SK-N-SH (cell line): ENCODE measurements around the gene TGFB2. TPM values are rescaled to one million over a fixed set of nuclear protein-coding genes. Genes with fewer than 3 reads are reported as not detected.

Experiments used
- CTCF ChIA-PET: fragments of 300-600, 350-600 bp; formaldehyde crosslinking; extraction: SDS; loops from one replicate; lab custom pipeline; 2021; lab: Yijun Ruan, JAX
- POLR2A ChIA-PET: fragments of 350-600 bp; sonication (Branson Sonifier 250); formaldehyde crosslinking; extraction: SDS; loops from one replicate; lab custom pipeline; 2020; ENCODE audit warnings: antibody characterized with exemption, inconsistent platforms; lab: Yijun Ruan, JAX
- DNase-seq: peaks from one replicate; pipeline ENCODE4 v3.0.0; 2012
- H2AFZ ChIP-seq: fragments of 200-600 bp; sonication (generic); 2 replicates; pipeline ENCODE4 v1.8.1; 2016; ENCODE audit warnings: antibody characterized with exemption, mild to moderate bottlenecking, low read depth
- H3F3A ChIP-seq: fragments of 200-600 bp; sonication (generic); replicated peaks from 2 replicates; pipeline ENCODE3; 2016; ENCODE audit warnings: antibody characterized with exemption, mild to moderate bottlenecking; ENCODE audit not compliant: insufficient read depth
- H3K27ac ChIP-seq, 2 experiments: fragments of 200-500 bp in 1 of 2; fragments of 200-600 bp in 1 of 2; sonication (Bioruptor generic) in 1 of 2; sonication (generic), shearing (Covaris generic) in 1 of 2; 2 replicates each; pipeline versions ENCODE4 v1.5.1 to v1.6.1; 2014 to 2016; ENCODE audit warnings: low read depth in 2 of 2, inconsistent platforms in 1 of 2, low read length in 1 of 2, mild to moderate bottlenecking in 1 of 2, mixed read lengths in 1 of 2
- H3K27me3 ChIP-seq: fragments of 200-600 bp; sonication (generic), shearing (Covaris generic); 2 replicates; pipeline ENCODE4 v1.6.1; 2016; ENCODE audit warnings: mixed run types; ENCODE audit not compliant: insufficient read depth
- H3K36me3 ChIP-seq, 2 experiments: fragments of 200-500 bp in 1 of 2; fragments of 200-600 bp in 1 of 2; sonication (Bioruptor generic) in 1 of 2; sonication (generic) in 1 of 2; replicated peaks in 1 of 2; 2 replicates each; pipeline versions ENCODE3 to v1.5.1; 2014 to 2016; ENCODE audit warnings: low read length in 1 of 2, mild to moderate bottlenecking in 1 of 2; ENCODE audit not compliant: insufficient read depth in 2 of 2, control insufficient read depth in 1 of 2
- H3K4me1 ChIP-seq, 2 experiments: fragments of 200-500 bp in 1 of 2; fragments of 200-600 bp in 1 of 2; sonication (Bioruptor generic) in 1 of 2; sonication (generic), shearing (Covaris generic) in 1 of 2; 2 replicates each; pipeline versions ENCODE4 v1.5.1 to v1.6.1; 2014 to 2016; ENCODE audit warnings: low read depth in 1 of 2, low read length in 1 of 2, mixed run types in 1 of 2; ENCODE audit not compliant: insufficient read depth in 2 of 2, control insufficient read depth in 1 of 2
- H3K4me2 ChIP-seq: fragments of 200-600 bp; sonication (generic), shearing (Covaris generic); 2 replicates; pipeline ENCODE4 v1.6.1; 2017; ENCODE audit warnings: mixed run types
- H3K4me3 ChIP-seq, 2 experiments: fragments of 200-500 bp in 1 of 2; fragments of 200-600 bp in 1 of 2; sonication (Bioruptor generic) in 1 of 2; sonication (generic), shearing (Covaris generic) in 1 of 2; 2 replicates each; pipeline versions ENCODE4 v1.5.1 to v1.8.1; 2014 to 2016; ENCODE audit warnings: low read depth in 2 of 2, inconsistent platforms in 1 of 2, low read length in 1 of 2, mild to moderate bottlenecking in 1 of 2, mixed read lengths in 1 of 2, moderate library complexity in 1 of 2
- H3K79me2 ChIP-seq: fragments of 200-600 bp; sonication (generic); 2 replicates; pipeline ENCODE4 v1.8.1; 2017; ENCODE audit warnings: mild to moderate bottlenecking; ENCODE audit not compliant: insufficient read depth
- H3K9ac ChIP-seq: fragments of 200-600 bp; sonication (generic); 2 replicates; pipeline ENCODE4 v1.6.1; 2017; ENCODE audit warnings: mixed run types
- H3K9me2 ChIP-seq: fragments of 200-600 bp; sonication (generic); 2 replicates; pipeline ENCODE4 v1.6.1; 2017; ENCODE audit warnings: mixed run types
- H3K9me3 ChIP-seq: fragments of 200-600 bp; sonication (generic); 2 replicates; pipeline ENCODE4 v1.6.1; 2017; ENCODE audit warnings: mixed run types, mild to moderate bottlenecking, moderate library complexity
- H4K20me1 ChIP-seq: fragments of 200-600 bp; sonication (generic); 2 replicates; pipeline ENCODE4 v1.6.1; 2017; ENCODE audit warnings: mild to moderate bottlenecking, mixed run types; ENCODE audit not compliant: insufficient read depth
- CHD2 ChIP-seq: fragments of 150-350 bp; IDR thresholded peaks from 2 replicates; pipeline ENCODE4 v1.6.1; 2018; ENCODE audit warnings: low read length; ENCODE audit not compliant: partially characterized antibody
- EP300 ChIP-seq, 2 experiments: IDR thresholded peaks; 2 replicates each; pipeline versions ENCODE4 v1.4.0 to v1.6.1; 2012; ENCODE audit warnings: borderline replicate concordance in 1 of 2, low read depth in 1 of 2, low read length in 1 of 2
- FOSL2 ChIP-seq: IDR thresholded peaks from 2 replicates; pipeline ENCODE4 v1.4.0; 2012; ENCODE audit warnings: low read depth, mild to moderate bottlenecking, moderate library complexity, borderline replicate concordance
- GATA2 ChIP-seq: sonication (generic); formaldehyde crosslinking; IDR thresholded peaks from 2 replicates; pipeline ENCODE4 v1.5.0; 2020; ENCODE audit warnings: mild to moderate bottlenecking, missing genetic modification reagents
- NFIC ChIP-seq: IDR thresholded peaks from 2 replicates; pipeline ENCODE4 v1.4.0; 2012; ENCODE audit warnings: borderline replicate concordance
- RAD21 ChIP-seq: IDR thresholded peaks from 2 replicates; pipeline ENCODE4 v1.6.1; 2012; ENCODE audit warnings: mild to moderate bottlenecking, low read length
- RCOR1 ChIP-seq: fragments of 150-350 bp; IDR thresholded peaks from 2 replicates; pipeline ENCODE4 v1.6.1; 2017; ENCODE audit warnings: antibody characterized with exemption, low read length
- RFX5 ChIP-seq: IDR thresholded peaks from 2 replicates; pipeline ENCODE4 v1.6.1; 2012; ENCODE audit warnings: mild to moderate bottlenecking, improper control_type of control experiment, low read length
- SIN3A ChIP-seq: IDR thresholded peaks from 2 replicates; pipeline ENCODE4 v1.6.1; 2012; ENCODE audit warnings: low read depth, mild to moderate bottlenecking, low read length, moderate library complexity, borderline replicate concordance
- SMC3 ChIP-seq: IDR thresholded peaks from 2 replicates; pipeline ENCODE4 v1.6.1; 2012; ENCODE audit warnings: low read depth, low read length, improper control_type of control experiment
- TCF12 ChIP-seq: IDR thresholded peaks from 2 replicates; pipeline ENCODE4 v1.4.0; 2012
- WGBS: methylation state at CpG from one replicate; pipeline ENCODE4 v1.1.6; 2017; ENCODE audit warnings: low lambda C conversion rate; 5-methylcytosine and 5-hydroxymethylcytosine counted together
- polyA plus RNA-seq, 3 experiments: library from polyadenylated mRNA; depleted of rRNA; stranded (reverse); fragments of >200 nt; gene quantifications; 2 replicates each; pipeline ENCODE4 v1.2.3, GENCODE V29; 2012
- TF ChIP-seq, protein P1 (sequence below): fragments of 200-600 bp; sonication (generic); IDR thresholded peaks from 2 replicates; pipeline ENCODE4 v1.6.1; 2017; ENCODE audit warnings: antibody characterized with exemption, mild to moderate bottlenecking, moderate library complexity
- TF ChIP-seq, protein P2 (sequence below): fragments of 150-350 bp; IDR thresholded peaks from 2 replicates; pipeline ENCODE4 v1.6.1; 2016; ENCODE audit warnings: mild to moderate bottlenecking, low read depth, low read length
- TF ChIP-seq, protein P3 (sequence below): IDR thresholded peaks from 2 replicates; pipeline ENCODE4; 2012

TGFB2 gene
- polyA plus RNA-seq, 1 of the 3 experiments (the other 2 are of a cell fraction), result 2.4 TPM

DNA sequence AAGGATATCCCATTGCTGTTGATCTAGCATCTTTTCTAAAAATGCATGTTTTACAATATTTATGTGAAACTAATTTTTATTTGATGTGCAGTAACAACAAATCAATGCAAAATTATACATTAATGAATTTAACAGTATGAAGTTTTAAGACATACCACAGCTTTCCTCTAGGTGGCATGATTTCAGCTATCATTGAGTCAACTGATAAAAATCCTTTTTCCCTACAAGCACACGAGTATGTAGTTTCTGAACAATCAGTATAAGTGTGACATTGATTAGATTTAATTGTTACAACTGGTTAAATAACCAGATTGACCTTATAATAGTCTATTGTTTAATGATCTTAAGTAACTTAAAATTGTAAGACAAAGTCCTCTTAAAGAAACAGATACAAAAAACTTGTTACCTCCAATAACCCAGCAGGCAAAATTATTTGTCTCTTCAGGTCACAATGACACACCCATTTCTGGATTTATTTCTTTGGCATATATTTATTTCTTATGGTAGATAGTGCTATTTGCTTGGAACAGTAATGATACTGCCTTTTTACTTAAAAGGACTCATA is 5.8 kb upstream of the TGFB2 start:
- Histone ChIP-seq H3K27me3 (no peaks in the 10 kb centered on the region), H3K79me2 (no peaks in the 10 kb centered on the region), H3K4me1 (peaks cover 0 to 11% of the 10 kb centered on the region in 2 experiments; a peak in 2 of 4 replicates), H3K27ac (peak overlapping the region in 1 of 2 experiments; percentile 6; a peak in 1 of 4 replicates), H3K9ac (no peak overlapping the region), H4K20me1 (no peaks in the 10 kb centered on the region), H2AFZ (no peak overlapping the region), H3K4me3 (no peak overlapping the region; a peak in 1 of 4 replicates), H3F3A (no peaks in the 10 kb centered on the region), H3K9me2 (no peaks in the 10 kb centered on the region), H3K9me3 (no peaks in the 10 kb centered on the region), H3K4me2 (no peak overlapping the region), H3K36me3 (peaks cover 0 to 13% of the 10 kb centered on the region in 2 experiments)
- 4% methylated on average over 1 of the region's 1 CpG for WGBS
- no peak for DNase-seq
- TF ChIP-seq FOSL2, result no peak
- TF ChIP-seq RAD21, result peak; percentile 80
- peak; percentile 45 for TF ChIP-seq SMC3
- TF ChIP-seq, protein P1, sequence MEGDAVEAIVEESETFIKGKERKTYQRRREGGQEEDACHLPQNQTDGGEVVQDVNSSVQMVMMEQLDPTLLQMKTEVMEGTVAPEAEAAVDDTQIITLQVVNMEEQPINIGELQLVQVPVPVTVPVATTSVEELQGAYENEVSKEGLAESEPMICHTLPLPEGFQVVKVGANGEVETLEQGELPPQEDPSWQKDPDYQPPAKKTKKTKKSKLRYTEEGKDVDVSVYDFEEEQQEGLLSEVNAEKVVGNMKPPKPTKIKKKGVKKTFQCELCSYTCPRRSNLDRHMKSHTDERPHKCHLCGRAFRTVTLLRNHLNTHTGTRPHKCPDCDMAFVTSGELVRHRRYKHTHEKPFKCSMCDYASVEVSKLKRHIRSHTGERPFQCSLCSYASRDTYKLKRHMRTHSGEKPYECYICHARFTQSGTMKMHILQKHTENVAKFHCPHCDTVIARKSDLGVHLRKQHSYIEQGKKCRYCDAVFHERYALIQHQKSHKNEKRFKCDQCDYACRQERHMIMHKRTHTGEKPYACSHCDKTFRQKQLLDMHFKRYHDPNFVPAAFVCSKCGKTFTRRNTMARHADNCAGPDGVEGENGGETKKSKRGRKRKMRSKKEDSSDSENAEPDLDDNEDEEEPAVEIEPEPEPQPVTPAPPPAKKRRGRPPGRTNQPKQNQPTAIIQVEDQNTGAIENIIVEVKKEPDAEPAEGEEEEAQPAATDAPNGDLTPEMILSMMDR, result peak; percentile 83
- TF ChIP-seq GATA2, result peak; percentile 20; the same call in 1 of the 2 replicates
- TF ChIP-seq CHD2, result no peak
- POLR2A ChIA-PET, result no interaction called here
- CTCF ChIA-PET, result interaction anchor here (0.8 to 2.2 kb wide), 13 partner anchors 9 to 1473 kb away, joined by 3 to 16 read pairs (median 4); no protein-coding TSS in a partner anchor

DNA sequence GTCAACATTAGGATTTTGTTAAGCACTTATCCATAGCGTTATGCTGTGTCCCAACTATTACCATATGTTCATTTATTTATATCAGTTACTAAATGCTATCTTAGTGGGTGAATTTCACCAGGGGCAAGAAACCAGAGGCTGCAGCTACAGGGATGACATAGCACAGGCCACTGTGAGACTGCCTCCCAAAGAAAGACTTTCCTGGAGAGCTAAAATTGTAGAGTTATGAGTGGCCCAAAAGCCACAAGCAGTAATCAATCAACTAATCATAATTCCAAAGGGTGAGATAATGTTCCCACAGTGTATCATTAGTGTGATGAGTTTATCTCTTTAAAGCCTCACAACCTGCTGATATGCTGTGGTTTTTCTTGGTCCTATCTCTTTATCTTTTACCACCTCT is 3.8 kb upstream of the TGFB2 start:
- Histone ChIP-seq H3K9me3 (no peaks in the 10 kb centered on the region), H3K27ac (peak overlapping the region in 1 of 2 experiments; percentile 30; a peak in 1 of 4 replicates), H3K27me3 (no peaks in the 10 kb centered on the region), H3F3A (no peaks in the 10 kb centered on the region), H3K79me2 (no peaks in the 10 kb centered on the region), H3K36me3 (peaks cover 0 to 8% of the 10 kb centered on the region in 2 experiments), H2AFZ (no peak overlapping the region), H4K20me1 (no peaks in the 10 kb centered on the region), H3K4me2 (no peak overlapping the region), H3K9me2 (no peaks in the 10 kb centered on the region), H3K4me1 (peaks cover 0 to 13% of the 10 kb centered on the region in 2 experiments; a peak in 2 of 4 replicates), H3K9ac (no peak overlapping the region), H3K4me3 (no peak overlapping the region)
- peak; percentile 23 to 65; a peak in 2 of 4 replicates for TF ChIP-seq EP300 (IDR thresholded peaks at IDR 0.05; ENCODE audit: borderline replicate concordance in 1 of 2, low read depth in 1 of 2, low read length in 1 of 2)
- no peak for TF ChIP-seq NFIC
- TF ChIP-seq, protein P2, sequence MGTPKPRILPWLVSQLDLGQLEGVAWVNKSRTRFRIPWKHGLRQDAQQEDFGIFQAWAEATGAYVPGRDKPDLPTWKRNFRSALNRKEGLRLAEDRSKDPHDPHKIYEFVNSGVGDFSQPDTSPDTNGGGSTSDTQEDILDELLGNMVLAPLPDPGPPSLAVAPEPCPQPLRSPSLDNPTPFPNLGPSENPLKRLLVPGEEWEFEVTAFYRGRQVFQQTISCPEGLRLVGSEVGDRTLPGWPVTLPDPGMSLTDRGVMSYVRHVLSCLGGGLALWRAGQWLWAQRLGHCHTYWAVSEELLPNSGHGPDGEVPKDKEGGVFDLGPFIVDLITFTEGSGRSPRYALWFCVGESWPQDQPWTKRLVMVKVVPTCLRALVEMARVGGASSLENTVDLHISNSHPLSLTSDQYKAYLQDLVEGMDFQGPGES, result no peak
- no peak for TF ChIP-seq CHD2
- TF ChIP-seq RAD21, result peak; percentile 14; the same call in 1 of the 2 replicates
- peak; percentile 71 for TF ChIP-seq GATA2
- TF ChIP-seq SIN3A, result no peak
- TF ChIP-seq, protein P3, sequence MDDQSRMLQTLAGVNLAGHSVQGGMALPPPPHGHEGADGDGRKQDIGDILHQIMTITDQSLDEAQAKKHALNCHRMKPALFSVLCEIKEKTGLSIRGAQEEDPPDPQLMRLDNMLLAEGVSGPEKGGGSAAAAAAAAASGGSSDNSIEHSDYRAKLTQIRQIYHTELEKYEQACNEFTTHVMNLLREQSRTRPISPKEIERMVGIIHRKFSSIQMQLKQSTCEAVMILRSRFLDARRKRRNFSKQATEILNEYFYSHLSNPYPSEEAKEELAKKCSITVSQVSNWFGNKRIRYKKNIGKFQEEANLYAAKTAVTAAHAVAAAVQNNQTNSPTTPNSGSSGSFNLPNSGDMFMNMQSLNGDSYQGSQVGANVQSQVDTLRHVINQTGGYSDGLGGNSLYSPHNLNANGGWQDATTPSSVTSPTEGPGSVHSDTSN, result peak; percentile 31; the same call in 1 of the 2 replicates
- TF ChIP-seq RFX5, result no peak
- TF ChIP-seq RCOR1, result peak; percentile 49; the same call in 1 of the 2 replicates
- TF ChIP-seq TCF12, result peak; percentile 58
- ChIA-PET CTCF (interaction anchor here (1.9 to 4.7 kb wide), 2 partner anchors 11 to 1471 kb away, joined by 7 to 22 read pairs; no protein-coding TSS in a partner anchor), POLR2A (no interaction called here)
- peak; percentile 56 for DNase-seq
- WGBS, result 48% methylated on average over 1 of the region's 1 CpG
